HG03280 (cell line): ENCODE results near the gene ACTL10.
A peak's percentile ranks its signal among the peaks of the same experiment; 100 is the strongest.

Experiments
- ATAC-seq: cut with Tn5 transposase; IDR thresholded peaks from one replicate; pipeline ENCODE4 v1.9.1; 2021; ENCODE audit warnings: mild to moderate bottlenecking, moderate library complexity; ENCODE audit not compliant: unreplicated experiment

Gene ACTL10

DNA sequence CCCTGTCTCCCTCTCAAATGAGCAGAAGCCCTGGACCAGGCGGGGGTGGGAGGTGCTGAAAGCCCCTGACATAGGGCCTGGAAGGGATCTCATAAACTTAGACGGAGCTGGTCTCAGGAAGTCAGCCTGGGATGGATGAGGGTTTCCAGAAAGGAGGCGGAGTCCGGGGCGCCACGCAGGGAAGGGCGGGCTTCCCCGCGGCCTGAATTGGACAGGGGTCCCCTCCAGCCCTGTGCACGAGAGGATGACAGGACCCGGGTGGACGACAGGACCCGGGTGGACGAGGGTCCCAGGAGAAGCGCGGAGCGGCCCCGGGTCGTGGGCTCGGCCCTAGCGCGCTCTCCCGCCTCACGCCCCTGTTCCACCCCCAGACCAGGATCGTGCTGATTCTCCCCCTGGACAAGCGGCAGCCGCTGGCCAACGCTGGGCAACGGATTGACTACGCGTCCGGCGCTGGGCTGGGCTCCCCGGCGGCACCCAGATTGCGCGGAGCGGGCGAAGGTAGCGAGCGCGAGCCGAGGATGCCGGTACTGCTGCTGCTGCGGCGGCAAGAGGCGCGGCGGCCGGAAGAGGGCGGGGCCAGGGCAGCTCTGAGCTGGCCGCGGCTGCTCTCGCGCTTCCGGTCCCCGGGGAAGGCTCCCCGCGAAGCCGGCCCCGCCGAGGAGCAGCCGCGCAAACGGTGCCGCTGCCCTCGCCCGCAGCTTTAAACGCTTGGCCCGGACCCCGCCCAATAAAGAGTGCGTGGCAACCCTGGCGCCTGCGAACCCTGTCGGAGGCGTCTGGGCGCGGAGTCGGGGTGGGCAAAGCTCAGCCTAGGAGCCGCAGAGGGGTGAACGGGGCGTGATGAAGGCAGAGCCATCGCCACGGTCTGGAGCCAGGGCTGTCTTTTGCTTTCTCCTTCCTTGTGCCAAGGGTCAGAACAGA lies 3.3 kb upstream of the ACTL10 start:
- ATAC-seq: peak; percentile 56

DNA sequence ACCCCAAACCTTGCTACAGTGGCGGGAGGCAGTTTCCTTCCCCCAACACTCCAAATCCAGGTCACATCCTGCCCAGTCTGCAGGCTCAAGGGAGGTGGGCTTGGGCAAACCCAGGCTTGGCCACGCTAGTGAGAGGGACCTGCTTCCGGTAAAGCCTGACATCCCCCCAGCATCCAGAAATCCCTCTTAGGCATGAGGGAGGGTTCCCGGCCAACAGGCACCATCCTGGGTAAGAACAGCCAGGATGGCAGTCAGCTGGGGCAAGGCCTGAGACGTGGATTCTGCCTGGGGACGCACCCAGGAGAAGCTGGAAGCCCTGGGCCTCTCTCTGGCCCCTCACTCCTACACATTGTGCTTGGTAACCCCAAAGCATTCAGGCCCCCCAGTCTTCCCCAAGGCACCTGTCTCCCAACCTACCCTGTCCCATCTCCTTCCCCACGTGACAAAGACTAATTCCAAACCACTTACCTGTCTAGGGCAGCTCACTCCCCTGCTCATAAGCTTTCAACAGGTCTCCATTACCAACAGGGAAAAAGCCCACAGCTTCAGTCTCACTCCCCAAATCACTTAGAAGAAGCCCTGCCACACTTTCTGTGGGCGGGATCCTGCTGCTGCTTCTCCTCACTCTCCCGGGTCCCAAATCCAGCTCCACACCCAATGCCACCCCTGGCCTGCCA lies 2.5 kb upstream of the ACTL10 start:
- no peak for ATAC-seq

DNA sequence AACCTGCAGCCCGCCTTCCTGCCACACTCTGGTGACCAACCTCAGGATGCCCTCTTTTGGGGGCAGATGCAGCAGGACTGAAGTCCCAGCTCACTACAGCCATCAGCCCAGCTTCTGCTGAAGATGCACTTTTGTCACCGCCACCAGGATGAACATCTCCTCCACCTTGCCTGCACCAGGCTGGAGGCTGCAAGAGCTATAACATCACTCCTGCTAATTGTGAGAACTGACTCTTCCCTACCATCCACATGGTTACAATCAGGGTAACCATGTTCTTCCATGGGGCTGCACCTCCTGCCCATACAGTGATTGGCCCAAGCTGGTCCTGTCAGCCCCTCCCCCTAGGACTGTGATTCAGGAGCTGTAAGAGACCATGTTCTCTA lies 2.0 kb upstream of the ACTL10 start:
- ATAC-seq: no peak

DNA sequence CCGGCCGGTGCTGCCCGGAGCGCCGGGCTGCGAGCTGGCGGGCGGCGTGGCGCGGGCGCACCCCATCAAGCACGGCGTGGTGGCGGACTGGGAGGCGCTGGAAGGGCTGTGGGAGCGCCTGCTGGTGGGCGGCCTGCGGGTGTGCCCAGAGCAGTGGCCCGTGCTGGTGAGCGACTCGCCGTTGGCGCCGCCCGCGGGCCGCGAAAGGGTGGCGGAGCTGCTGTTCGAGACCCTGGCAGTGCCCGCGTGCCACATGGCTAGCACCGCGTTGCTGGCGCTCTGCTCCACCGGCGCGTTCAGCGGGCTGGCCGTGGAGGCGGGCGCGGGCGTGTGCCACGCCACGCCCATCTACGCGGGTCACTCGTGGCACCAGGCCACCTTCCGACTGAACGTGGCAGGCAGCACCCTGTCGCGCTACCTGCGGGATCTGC lies 517 bp downstream of the ACTL10 start:
- peak; percentile 13 for ATAC-seq

DNA sequence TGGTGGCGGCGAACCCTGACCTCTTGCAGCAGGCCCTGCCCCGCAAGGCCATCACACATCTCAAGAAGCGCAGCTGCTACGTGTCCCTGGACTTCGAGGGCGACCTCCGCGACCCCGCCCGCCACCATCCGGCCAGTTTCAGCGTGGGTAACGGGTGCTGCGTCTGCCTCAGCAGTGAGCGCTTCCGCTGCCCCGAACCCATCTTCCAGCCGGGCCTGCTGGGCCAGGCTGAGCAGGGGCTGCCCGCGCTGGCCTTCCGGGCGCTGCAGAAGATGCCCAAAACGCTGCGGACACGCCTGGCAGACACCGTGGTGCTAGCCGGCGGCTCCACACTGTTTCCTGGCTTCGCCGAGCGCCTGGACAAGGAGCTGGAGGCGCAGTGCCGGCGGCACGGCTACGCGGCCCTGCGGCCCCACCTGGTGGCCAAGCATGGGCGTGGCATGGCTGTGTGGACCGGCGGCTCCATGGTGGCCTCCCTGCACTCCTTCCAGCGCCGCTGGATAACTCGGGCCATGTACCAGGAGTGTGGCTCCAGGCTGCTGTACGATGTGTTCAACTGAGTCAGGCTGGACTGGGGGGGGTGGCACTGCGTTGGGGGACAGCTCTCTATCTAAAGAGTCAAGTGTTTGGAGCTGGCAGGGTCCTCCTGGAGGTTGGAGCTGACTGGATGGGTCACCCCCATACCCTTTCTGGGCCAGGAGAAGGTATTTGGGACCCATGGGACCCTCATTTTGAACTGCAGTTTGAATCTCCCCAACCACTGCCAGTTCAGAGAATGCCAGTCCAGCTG lies 1.1 kb downstream of the ACTL10 start:
- ATAC-seq: peak; percentile 46

DNA sequence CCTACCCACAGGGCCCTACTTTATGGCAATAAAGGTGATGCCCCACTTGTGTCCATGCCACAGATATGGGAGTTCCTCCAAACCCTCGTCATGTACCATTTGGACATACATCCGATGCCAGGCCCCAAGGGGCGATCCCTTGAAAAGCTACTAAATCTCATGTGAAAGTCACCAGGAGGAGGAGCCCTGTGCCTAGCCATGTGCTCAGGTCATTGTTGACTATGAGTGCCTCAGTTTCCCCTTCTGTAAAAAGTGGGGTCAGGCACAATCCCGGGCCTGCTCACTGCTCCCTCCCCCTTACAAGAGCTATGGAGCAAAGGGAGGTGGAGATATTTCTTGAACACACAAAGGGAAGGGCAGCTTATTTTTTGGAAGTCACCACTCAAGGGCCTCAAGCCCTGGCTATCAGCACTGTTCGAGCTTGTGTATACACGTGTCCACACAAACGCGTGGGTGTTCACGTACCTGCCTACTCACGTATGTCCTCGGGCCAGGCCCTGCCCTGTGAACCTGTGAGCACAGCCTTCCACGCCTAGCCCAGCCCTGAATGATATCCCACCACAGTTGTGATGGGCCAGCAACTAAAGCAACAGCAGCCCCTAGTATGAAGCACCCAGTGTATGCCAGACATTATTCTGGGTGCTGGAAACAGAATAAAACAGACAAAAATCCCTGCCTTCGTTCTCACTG lies 1.9 kb downstream of the ACTL10 start:
- ATAC-seq: no peak

DNA sequence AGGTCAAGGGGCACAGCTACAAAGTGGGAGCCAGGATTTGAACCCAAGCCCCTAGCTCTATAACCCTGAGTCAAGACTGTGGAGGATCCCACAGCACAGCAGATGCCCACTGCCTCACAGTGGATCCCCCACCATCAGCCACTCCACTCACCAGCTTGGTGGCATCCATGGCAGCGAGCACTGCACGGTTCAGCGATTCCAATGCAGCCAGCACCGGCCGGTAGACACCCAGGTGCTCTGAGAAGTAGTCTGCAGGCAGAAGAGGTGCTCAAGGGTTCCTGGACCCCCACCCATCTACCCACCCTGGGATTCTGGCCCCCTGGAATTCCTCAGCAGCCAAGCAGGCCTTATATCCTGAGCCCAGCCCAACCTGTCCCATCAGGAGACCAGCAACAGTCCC lies 2.5 kb downstream of the ACTL10 start:
- ATAC-seq: no peak

DNA sequence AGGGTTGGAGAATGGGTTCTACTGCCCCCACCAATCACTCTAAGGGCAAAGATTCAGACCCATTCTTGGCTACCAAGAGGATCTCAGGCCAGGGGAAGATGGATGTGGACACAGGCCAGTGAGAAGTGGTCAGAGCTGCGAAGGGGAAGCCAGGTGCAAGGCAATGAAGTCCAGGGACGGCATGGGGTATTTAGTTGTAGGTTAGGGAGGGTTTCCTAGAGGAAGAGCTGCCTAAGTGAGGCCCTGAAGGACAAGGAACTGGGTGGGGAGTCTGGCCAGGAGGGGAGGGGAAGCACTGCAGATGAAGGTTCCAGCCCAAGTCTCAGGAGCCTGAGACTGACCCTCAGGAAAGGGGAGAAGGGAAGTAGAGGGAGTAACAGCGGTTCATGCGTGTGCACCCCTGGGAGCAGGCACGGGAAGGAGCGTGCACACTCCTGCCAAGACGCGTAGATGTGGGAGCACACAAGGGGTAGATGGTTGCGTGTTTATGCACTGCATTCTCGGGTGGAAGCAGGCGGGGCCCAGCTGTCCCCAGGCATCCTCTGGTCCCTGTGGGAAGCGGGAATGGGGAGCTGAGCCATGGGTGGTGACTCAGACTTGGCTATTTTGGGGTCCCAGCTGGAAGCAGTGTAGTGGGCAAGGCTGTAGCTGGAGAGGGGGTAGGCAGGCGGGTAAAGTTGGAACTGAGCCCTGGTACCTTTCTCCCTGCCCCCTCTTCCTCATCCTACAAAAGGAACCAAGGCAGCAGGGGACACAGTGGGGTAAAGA lies 3.3 kb downstream of the ACTL10 start:
- ATAC-seq: no peak

DNA sequence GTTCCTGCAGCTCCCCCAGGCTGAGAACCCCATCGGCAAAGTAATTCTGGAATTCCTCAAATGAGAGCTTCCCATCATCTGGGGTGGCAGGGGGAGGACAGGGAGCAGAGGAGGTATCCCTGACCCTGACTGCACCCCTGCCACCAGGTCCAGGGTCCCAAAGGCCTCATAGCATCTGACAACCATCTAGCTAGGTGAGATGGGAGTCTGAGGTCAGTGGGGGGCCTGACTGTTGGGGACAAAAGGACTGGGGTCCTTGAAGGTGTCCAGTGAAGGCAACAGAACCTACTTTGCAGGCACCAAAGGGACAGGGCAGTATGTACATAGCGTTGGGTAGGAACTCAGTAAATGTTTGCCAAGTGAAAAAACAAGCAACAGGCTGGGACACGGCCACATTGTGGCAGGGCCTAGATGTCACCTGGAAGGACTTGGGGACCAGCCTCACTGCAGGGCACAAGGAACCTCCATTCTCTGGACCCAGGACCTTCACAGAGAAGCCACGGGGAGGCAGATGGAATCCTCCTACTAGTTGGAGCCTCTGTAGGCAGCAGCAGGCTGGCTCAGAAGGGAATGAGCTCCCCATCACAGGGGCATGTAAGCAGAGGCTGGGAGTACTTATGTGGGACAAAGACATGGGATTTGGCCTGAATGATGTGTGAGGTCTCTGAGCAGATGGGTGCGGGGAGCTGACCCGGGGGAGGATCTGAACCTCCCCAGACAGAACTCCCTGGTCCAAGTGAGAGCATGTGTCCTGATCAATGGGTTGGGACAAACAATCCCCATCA lies 4.2 kb downstream of the ACTL10 start:
- ATAC-seq: no peak

DNA sequence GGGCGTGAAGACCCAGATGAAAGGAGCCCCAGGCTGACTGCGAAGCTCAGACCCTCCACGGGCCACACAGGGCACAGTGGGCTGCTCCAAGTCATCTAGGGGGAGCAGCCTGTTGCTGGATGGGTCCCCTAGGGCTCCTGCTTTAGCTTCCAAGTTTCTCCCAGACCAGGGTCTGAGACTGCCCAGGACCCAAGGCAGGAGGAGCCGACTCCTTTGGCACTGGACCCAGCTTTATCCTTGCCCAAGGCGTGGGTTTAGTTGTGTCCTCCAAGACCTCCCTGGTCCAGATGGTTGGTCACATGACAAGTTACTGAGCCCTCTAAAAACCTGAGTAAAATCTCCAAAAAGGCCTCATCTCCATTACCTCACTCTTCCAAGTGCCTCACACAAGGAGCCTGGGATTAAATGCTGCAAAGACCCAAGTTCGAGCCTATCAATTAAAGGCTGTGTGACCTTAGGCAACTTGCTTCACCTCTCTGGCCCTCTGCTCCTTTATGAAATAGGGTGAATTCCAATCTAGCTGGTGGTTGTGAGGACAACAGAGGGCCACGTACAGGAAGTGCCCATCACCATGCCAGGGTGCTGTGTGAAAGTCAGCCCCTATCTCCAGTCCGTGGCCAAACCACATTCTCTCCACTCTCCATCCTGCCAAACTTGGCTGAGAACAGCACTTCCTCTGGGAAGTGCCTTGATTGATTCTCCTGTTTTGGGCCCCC lies 5.0 kb downstream of the ACTL10 start:
- no peak for ATAC-seq

DNA sequence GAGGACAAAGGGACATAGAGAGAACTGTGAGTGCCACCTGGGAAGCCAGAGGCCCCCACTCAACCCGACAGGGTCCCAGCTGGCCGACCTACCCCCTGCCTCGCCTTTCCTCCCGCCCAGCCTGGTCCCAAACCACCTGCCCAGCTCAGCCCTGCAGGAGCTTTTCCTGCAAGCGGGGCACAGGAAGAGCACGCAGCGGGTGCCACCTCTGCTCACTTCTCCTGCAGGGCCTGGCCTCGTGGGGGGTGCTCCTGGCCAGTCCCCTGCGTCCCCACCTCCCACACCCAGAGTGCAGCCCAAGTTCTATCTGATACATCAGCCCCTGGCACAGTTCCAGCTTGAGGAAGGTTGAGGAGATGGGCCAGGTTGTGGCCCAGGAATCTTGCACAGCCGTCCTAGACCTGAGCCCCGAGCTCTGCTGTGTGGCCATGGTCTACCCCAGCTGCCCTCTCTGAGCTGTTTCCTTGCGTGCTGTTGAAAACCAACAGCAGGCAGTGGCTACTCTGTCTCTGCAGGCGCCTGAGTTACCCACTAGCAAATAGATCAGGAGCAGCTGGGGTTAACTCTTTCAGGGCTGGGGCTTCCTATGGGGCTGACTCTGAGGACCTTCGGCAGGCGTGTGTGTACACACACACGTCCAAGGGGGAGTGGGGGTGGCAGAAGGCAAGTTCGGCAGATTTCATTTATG lies 5.8 kb downstream of the ACTL10 start:
- no peak for ATAC-seq

DNA sequence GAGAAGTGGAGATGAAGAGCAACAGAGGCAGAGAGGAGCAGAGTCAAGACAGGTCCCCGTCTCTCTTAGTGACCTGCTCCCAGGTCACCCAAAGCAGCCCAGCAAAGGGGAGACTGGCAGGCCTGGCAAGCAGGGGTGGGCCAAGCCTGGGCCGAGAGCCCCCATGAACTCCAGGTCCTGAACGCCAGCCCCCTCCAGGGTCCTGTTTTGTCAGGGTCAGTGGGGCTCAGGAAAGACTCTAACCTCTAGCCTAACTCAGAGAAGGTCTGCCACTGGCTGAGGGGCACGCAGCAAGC lies 6.3 kb downstream of the ACTL10 start:
- no peak for ATAC-seq

DNA sequence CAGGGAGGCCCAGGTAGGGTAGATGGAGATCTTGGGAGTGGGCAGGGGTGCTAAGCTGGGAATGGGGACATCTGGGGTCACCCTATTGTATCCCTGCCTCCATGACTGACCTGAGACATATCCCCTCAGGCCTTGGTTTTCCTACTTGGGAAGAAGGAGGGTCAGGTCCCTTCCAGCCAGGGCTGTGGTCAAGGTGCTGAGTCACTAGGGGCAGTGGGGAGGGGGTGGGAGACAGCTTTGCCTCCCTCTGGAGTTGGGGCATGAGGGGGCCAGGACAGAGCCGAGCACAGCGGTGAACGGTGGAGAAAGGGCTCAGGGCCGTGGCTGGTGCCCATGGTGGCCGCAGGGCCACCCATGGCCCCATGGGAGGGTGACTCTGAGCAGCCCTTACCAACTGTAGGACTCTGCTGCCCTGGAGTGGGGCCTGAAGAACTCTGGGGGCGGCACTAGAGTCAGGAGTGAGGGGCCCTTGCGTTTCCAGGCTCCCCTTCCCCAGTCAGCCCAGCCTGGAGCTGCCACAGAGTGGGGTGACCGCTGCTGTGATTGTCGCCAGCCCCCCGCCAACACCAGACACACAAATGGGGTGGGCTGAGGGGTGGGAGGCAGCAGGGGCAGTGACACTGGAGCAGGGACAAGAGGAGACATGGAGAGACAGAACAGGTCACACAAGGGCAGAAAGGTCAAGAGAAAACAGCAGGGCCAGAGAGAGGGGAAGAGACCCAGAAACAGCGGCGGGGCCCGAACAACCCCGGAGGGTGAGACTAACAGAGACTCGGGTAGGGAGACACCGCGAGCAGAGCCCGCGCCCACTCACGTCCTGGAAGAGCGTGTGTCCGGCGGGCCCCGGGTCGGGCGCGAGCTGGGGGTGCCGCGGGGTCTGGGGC lies 6.9 kb downstream of the ACTL10 start:
- ATAC-seq: no peak

DNA sequence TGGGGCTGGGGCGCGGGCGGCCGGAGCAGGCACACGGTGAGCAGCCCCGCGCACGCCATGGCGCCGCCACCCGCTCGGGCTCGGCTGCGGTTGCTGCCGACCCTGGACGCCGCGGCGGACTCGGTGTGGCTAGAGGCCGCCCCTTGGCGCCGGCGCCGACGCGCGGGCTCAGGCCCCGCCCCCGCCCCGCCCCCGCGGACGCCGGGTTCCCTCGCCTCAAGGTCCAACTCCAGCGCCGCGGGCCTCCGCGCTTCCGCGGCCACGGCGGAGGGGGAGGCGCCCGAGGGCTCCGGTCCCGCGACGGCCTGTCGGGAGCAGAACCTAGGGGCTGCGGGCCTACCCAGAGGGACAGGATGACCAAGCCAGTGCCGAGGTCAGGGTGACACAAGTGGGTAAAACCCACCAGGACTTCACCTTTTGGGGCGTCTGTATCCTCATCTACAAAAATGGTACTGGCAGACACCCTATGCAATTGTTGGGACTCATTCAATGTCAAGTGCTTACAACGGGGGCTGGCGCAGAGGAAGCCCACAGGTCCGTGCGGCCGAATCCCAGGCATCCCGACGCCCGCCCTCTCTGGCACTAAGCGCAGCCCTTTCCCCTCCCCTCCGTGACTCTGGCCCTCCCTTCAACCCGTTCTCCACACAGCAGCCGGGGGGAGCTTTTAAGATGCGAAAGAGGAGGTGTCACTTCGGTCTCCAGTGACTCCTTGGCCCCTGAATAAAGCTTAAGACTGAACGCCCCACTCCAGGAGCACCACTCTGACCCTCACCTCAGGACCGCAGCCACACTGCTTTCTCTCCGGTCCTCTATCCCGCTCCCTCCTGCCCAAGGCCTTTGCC lies 7.8 kb downstream of the ACTL10 start, which contains the start of gene NECAB3:
NECAB3 (minus strand) TSS at position 135 of the 842 bp plus-strand sequence; CDS start at position 59, 76 bp downstream.
- ATAC-seq: peak; percentile 77

DNA sequence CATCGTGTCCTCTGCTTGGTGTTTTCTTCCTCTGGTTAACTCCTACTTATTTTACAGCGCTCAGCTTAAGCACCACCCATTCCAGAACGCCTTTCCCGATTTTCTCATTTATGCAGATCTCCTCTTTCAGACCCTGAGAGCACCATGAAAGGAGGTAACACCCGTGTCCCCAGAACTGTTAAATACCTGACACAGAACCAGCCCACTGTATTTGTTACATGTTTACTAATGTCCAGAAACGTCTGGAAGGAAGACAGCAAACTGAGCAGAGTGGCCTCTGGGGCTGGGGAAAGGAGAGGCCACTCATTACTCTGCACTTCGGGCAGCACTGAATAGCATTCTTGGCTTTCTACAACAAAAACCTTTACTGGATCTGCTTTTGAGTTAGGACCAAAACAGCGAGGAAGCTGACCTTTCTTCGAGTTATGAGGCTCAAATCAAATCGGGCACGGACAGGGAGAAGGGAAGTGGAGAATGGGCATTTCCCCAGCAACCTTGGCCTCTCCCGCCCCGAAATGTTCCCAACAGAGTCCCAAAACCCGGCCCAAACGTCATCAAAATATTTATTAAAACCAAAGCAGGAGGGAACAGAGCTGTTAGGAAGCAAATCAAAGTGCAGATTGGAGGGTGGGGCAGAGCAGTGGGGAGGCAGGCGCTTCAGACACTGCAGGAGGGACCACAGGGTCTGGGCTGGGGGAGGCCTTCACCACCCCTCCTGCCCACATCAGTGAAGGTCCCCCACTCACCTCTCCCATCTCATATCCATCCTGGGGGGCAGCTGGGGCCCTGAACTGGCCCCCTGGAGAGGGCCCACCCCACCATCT lies 8.6 kb downstream of the ACTL10 start:
- no peak for ATAC-seq
